ENCODE measurements around the gene TOGARAM2.
A peak's percentile ranks its signal among the peaks of the same experiment; 100 is the strongest.

TOGARAM2 gene

DNA sequence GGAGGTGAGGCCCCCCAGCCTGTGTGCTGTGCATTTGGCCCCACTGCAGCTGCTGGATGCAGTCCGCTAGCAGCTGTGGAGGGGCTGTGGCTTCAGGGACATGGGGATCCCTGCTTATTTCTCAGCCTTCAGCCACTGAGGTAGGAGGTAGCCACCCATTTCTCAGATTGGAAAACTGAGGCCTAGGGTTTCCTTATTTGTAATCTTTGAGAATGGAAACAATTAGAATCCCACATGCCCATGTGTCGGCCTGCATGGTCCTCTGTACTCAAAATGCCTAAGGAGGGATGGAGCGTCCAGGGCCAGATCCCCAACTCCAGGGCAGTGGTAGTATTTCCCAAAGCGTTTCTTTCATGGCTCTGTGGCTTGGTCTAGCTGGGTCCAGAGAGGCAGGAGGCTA is 42.1 kb downstream of the TOGARAM2 start:
- no peak for DNase-seq

DNA sequence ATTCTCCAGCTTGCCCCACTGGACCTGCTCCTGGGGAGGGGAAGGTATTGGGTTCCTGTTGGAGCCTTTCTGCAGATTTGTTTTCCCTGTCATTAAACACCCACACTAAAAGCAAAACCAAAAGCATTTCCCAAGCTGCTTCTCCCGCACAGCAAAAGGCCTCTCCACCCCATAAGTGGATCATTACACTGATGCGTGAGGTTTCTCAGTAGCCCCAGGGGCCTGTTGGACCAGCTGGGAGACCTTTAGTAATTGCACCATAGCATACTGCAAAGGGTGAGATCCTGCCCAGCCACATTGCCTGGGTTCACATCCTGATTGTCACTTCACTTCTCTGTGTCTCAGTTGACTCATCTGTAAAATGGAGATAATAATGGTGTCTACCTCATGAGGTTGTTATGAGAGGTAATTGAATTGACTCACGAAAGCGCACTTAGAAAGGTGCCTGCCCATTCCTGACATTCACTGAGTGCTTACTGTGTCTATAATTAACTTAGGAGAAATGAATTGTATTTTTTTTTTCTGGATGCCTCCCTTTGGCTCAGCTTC is 43.9 kb downstream of the TOGARAM2 start:
- no peak for DNase-seq

DNA sequence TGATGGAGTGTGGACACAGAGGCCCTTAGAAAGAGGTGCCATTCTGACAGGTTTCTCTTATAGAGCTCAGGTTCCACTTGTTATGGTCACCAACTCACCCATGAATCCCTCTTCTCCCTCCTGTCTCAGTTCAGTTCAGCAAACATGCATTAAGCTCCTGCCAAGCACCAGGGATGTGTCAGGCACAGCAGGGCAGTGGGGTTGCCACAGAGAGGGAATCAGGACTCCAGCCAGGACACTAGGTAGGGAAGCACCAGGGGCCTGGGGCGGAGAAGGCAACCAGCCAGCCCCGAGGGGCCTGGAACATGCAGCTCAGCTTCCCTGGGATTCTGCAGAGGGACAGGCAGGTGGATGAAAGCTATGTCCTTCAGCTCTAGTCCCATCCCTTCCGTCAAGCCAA is 44.6 kb downstream of the TOGARAM2 start:
- no peak for DNase-seq

DNA sequence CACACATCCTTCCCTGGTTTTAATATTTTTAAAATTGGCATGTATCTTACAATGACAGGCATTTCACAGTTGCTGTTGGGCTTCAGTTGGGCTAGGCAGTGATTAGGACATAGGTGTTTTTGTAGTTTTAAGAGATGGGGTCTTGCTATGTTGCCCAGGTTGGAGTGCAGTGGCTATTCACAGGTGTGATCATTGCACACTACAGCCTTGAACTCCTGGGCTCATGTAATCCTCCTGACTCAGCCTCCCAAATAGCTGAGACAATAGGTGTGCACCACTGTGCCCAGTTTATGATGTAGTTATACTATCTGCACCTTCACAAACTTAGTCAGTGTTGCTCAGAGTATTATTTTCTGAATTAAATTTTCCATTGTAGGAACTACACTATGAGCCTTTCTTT is 49.9 kb downstream of the TOGARAM2 start:
- DNase-seq: no peak

DNA sequence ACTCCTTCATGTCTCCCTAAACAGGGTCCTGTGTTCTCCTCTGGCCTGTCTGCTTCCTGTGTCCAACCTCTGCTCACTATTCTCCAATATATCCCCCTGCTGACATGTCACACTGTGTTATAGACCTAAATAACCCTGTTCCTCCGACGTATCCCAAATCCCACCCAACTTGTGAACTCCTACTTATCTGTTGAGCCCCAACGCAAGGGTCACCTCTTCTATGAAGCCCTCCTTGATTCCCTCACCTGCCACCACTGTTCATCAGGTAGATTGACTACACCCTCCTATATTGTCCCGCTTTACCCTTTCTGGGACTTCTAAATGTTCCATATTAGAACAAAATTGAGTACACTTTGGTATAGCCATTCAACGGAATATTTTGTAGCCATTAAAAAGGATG is 51.1 kb downstream of the TOGARAM2 start:
- no peak for DNase-seq

DNA sequence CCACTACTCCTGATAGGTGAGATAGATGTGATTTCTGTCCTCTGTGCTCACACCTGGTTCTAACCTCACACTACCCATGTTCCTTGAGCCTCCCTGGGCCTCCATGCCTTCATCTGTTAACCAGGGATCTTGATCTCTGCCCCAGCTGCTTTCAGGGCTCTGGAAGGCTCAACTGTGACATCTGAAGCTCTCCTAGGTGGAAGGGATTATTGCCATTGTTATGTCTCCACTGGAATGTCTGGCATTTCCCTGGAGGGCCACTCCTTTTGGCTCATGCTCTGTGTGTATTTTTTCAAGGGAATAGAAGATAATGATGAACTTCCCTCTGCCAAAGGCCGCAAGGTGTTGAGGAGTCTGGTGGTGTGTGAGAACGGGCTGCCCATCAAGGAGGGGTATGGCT is 52.1 kb downstream of the TOGARAM2 start:
- DNase-seq: no peak

DNA sequence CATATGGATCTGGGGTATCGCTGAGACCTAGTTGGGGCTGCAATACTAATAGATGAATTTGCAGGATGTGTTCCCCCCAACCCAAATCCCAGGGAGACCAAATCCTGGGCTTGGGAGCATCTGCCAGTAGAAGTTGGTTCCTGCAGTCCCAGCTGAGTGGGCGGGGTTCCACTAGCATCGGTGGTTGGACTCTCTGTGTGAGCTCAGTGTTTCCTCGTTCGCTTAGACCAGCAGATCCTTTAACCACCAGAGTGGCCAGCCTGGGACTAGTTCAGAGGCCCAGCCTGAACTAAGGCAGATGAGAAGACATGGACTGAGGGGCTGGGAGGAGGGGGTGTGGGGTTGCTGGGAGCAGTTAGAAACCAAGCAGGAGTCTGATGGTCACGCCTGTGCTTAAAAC is 52.6 kb downstream of the TOGARAM2 start:
- peak; percentile 67 to 87 for DNase-seq

DNA sequence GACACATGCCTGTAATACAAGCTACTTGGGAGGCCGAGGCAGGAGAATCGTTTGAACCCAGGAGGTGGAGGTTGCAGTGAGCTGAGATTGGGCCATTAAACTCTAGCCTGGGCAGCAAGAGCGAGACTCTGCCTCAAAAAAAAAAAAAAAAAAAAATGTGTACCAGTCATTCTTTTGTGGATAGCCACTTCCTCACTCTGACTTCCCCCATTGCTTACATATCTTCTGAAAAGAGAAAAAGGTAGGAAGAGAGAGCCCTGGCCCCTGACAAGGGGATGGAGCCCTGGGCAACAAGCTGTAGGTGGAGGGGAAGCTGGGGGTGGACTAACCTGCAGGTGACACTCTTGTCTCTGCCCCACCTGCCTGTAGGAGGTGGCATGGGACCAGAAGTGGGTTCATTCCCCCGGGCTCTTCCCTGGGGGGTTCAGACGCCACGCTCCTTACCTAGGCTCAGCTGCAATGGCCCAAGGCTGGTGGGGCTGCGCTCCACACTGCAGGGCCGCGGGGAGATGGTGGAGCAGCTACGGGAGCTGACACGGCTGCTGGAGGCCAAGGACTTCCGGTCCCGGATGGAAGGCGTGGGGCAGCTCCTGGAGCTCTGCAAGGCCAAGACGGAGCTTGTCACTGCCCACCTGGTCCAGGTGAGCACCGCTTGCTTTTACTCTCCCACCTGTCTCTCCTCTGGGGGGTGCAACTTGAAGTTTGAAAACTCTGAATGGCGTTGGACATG is 54.1 kb downstream of the TOGARAM2 start:
- peak; percentile 39 to 53 for DNase-seq

DNA sequence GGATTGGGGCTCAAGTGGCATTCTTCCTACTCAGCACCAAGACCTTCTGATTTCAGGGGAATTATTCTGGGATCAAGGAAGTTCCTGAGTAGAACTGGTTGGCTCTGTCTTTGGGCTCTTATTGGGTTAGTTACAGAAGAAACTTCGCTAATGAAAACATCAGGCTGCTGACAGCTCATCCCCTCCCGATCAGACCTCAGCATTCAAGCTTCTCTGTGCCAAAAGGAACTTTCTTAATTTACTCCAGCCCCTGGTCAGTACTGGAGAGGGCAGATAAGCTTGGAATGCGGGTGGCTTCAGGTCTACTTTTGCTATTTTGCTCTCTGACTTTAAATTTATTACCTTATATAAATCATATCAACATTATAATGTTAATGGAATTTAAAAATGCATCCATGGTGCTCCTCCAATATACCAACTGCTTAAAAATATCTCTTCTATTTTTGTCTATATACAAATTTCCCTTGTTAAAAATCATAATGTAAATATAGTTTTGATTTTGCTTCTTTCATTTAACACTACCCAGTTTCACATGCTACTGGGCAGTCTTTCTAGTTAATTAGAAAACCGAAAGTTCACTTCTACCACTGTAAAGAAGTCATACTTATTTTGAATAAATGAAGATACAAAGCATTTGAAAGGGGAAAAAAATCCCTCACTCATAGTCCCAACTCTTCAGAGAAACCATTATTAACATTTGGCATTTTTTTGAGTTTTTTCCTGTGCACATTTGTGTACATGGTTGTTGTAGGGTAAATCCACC is 58.8 kb downstream of the TOGARAM2 start:
- no peak for DNase-seq

DNA sequence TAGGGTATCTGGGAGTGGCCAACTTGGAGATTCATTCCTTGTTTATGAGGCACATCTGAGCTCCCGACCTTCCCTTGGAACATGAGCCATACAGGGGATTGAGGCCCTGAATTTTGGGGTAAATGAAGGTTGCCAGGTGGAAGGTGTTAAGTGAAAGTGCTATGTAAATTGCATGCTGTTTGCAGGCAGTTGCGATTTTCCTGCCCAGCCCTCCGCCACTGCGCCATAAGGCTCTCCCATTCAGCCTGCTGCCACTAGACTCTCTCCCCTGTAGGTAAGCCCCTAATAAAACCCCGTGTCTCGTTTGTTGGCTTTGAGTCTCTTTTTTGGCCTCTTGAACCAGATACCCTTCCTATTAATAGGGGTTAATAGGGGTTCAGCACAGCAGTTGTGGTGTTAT is 59.5 kb downstream of the TOGARAM2 start:
- no peak for DNase-seq

DNA sequence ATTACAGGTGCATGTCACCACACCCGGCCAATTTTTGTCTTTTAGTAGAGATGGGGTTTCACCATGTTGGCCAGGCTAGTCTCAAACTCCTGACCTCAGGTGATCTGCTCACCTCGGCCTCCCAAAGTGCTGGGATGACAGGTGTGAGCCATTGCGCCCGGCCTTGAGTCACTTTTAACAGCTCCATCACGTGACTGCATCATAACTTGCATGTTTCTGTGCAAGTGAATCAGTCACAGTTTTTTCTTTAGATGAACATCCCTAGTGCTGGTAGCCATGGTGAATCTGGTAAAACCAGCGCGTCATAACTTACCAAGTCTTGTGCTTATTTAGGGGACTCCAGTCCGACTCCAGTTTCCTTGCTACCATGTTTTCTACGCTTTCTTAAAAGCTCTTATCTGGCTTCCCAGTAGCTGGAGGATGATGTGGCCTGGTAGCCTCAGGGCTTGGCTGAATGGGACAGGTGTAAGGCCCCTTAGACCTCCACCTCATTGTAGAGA is 60.1 kb downstream of the TOGARAM2 start:
- DNase-seq: no peak

DNA sequence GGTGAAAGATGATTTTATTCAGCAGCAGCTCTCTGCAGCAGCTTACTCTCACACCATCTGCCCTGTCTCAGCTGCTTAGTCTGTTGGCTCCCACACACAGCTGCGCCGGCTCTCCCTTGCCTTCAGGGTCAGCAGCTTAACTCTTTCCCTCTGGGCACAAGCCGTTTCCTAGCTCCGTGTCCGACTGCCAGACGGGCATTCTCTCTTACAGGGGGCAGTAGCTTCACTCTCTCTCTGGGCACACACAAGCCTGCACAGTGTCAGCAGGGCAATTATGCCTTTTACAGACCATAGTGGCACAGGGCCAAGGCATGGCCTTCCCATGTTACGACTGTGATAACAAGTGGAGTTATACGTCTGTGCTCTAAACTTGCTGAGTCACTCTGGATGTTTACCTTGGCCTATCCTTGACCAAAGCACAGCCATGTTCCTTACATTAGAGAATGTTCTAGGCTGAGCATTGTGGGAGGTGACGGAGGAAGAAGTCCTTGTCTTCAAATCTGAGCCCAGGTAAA is 61.5 kb downstream of the TOGARAM2 start:
- DNase-seq: no peak

DNA sequence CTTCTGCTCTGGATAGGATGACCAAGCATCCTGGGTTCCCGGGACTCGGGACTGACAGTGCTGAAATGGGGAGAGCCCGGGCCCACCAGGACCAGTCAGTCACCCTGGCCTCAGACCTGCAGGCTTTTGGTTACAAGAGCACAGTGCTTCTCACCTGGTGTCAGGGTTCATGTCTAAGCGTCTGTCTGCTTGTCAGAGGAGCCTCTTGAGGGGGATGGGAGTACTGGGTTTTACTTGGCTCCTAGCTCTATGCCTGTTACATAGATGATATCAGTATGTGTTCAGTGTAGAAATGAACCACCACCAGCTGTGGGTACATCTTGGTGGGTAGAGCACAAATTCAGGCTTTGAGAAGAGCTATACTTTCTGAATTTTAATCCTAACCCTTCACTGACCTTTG is 63.4 kb downstream of the TOGARAM2 start:
- DNase-seq: no peak

DNA sequence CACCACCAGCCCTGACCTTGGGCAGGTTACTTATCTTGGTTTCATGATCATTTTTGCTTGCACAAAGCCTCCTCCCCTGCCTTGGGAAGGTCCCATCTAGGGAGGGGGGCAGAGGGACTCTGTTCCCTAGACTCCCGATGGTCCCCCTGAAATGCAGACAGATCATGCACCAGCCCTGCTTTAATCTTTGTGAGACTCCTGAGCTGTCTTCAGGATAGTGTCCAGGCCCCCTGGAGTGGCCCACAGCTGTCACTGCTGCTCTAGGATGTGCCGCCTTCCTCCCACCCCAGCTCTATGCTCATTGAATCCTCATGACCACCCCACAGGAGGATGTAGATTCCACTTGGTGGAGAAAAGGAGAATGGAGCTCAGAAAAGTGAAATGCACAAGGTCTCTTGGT is 65.2 kb downstream of the TOGARAM2 start:
- no peak for DNase-seq

DNA sequence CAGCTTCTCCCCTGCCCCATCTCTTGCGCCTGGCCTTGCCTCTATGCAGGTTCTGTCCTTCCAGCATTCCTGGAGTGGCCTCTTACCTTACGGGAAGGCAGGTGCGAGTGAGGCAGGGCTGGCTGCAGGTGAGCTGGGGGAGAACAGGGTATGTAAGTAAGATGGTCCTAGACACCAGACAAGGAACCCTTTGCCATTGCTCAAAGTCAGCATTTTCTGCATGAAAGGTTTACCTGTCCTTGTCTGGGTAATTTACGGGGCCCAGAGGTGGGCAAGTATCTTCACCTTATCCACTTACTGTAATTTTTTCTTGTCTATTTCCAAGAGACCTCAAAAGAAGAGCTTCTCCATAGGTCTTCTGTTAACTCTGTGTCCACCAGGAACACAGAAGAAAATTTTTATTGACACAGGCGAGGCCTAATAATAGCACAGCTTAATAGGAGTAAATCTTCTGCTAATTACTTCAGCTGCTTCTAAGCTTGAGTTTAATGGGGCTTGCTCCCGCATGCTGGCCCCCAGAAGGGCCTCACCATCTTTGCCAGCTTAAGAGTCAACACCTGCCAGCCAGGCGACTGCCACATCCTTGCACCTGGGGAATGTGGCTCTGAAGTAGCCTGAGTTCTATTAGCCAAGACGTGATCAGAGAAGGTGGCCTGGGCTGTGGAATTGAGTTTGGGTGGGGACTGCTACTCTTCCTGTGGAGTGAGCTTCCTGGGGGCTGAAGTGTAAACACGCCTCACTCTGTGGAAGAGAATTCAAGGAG is 66.2 kb downstream of the TOGARAM2 start:
- no peak for DNase-seq

DNA sequence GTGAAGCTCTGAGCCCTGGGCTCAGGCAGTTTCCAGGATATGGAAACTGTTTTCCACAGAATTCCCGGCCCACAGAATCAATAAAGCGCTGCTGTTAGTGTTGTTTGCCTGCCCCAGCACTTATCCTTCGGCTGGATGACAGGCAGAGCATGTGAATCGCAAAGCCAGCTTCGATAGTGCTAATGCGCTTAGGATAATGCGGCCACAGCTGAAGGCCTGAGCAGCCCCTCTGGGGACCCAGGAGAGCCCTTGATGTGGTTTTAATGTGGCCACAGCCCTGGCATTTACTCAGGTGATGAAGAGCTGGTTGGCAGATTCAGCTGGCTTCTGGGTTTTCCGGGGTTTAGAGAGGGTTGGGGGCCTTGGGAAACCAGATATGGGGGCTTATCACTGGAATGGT is 69.5 kb downstream of the TOGARAM2 start:
- no peak for DNase-seq

DNA sequence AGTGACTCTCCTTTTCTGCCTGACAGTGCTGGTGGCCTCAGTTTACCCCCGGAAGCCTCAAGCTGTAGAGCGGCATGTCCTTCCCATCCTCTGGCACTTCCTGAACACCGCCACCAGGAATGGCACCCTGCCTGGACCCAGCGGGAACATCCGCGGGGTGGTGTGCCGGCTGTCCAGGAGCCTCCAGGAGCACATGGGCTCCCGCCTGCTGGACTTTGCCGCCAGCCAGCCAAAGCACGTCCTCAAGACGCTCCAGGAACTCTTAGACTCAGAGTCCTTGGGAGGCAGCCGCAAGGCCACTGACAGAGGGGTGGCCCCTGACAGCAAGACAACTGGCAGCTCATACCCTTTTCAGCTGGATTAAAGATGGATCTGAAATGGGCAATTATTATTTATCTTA is 70.6 kb downstream of the TOGARAM2 start:
- no peak for DNase-seq

DNA sequence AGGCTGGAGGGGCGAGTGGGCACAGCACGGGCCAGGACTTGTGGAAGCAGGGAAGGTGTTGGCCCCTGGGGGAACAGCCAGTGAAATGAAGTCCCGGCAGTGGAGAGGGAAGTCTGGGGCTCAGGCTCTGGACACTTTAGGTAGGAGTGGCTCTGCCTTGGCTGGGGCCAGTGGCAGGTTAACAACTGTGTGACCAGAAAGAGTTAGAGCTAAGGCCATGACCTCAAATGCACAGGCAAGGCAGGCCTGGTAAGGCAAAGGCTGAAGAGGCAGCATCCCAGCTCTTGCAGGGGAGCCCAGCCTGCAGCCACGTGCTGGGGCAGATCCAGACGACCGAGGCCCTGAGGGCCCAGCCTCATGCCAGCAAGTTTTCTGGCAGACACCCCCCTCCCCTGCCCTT is 71.7 kb downstream of the TOGARAM2 start:
- no peak for DNase-seq

DNA sequence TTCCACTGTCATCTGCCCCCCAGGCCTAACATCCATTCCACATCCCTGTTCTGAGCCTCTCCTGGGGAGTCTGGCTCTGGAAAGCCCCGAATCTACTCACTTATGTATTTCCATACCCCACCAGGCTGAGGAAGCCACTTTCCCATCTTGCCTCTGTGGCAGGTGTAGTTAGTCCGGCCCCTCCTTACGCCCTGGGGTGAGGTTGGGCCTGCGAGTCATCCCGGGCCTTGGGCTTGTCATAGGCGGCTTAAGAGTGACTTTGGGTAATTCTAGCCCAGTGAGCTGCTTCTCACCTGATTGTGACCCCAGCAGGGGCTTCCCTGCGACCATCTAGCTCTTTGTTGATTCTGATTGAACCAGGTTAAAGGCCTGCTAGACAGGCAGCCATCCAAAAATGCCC is 72.1 kb downstream of the TOGARAM2 start:
- DNase-seq: no peak

DNA sequence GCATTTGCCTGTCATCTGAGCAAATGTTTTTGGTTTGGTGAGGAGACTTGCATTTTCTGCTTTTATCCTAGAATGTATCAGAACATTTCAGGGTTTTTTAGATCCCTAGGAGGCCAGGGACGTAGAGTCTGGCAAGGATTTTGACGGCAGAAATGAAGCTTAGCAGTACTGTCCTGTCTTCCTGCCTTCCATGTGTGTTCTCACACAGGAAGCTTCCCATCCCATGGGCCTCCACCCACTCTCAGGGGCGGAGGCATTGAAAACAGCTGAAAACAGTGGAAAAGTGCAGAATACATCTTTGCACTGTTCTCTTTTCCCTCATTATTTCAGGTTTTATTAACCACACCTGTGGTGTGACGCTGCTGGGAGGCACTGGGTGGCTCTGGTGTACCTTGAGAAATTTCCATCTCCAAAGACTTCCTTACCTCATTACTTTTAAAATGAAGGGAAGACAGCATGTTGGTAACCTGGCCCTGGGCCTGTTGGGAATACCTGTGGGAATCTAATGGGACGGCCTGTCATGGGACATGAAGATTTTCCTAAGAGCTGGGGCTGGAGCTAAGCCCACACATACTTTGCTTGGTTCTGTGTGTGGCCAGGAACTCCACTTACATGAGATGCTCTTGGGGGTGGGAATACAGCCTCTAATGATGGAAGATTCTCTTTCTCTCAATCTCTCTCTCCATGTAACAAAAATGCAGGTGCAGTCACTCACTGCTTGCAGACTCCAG is 72.7 kb downstream of the TOGARAM2 start:
- DNase-seq: no peak

DNA sequence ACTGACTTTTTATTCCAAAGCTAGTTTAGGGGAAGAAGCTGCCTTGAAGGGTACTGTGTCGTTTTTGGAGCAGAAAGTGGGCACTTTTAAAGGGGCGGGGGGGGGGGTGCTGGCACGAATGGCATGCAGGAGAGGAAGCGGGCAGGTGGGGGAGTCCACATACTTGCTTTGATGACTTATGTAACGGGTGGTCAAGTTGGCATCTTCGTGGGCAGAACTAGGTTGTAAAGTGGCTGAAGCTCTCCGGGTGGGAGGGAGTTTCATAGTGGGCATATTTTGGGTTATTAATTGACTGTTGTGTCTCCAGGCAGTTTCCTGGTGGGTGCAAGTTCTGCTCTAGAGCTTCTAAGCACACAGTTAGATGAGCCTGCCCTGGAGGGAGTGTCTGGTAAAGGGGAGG is 73.3 kb downstream of the TOGARAM2 start:
- no peak for DNase-seq

DNA sequence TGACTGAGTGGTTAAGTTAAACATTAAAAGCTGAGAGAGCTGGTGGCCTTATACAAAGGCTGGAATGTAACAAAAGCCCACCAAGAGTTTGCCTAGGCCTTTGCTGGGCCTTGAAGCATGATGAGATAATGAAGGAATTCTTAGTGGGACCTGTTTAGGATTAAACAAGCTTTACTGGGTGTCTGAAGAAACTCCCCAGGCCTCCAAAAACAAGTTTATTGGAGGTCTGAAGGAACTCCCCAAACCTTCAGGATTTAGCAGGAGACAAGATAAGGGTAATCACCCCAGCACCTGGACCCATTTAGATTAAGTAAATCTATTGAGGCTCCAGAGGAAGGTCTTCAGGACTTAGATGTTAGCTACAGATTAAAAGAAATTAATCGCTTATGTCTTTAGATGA is 74.5 kb downstream of the TOGARAM2 start:
- DNase-seq: no peak
